HepG2 (cell line): ENCODE data around the gene COBL.

ENCODE experiments used
- CTCF ChIP-seq: sonication (generic); formaldehyde crosslinking; IDR thresholded peaks from 2 replicates; pipeline ENCODE4 v1.5.0; 2020; ENCODE audit warnings: mild to moderate bottlenecking, missing genetic modification reagents, moderate library complexity
- DNMT1 ChIP-seq: sonication (generic); formaldehyde crosslinking; IDR thresholded peaks from 2 replicates; pipeline ENCODE4 v1.5.1; 2020; ENCODE audit warnings: mild to moderate bottlenecking, missing genetic modification reagents
- FOSL1 ChIP-seq: sonication (generic); formaldehyde crosslinking; IDR thresholded peaks from 2 replicates; pipeline ENCODE4 v1.9.0; 2021; ENCODE audit warnings: missing genetic modification reagents, borderline replicate concordance
- FOXP1 ChIP-seq, 2 experiments: fragments of 450-650 bp in 1 of 2; IDR thresholded peaks; 2 replicates each; pipeline ENCODE4 v1.6.1; 2017 to 2018; ENCODE audit warnings: antibody characterized with exemption in 1 of 2
- HNRNPL ChIP-seq: fragments of 200-400 bp; formaldehyde crosslinking; IDR thresholded peaks from 2 replicates; pipeline ENCODE4 v1.6.1; 2017; ENCODE audit warnings: mild to moderate bottlenecking, low read depth, low read length
- IRX3 ChIP-seq: sonication (generic); formaldehyde crosslinking; IDR thresholded peaks from 2 replicates; pipeline ENCODE4 v1.8.1; 2023; ENCODE audit warnings: mild to moderate bottlenecking, low read depth, missing genetic modification reagents, borderline replicate concordance
- MAX ChIP-seq: IDR thresholded peaks from 2 replicates; pipeline ENCODE4 v1.6.1; 2012; ENCODE audit warnings: inconsistent platforms
- MYNN ChIP-seq: sonication (generic); formaldehyde crosslinking; IDR thresholded peaks from 2 replicates; pipeline ENCODE4 v1.4.0; 2020; ENCODE audit warnings: mild to moderate bottlenecking, low read depth, missing genetic modification reagents
- POLR2A ChIP-seq, 2 experiments: IDR thresholded peaks; 2 replicates each; pipeline ENCODE4 v1.6.1; 2011; ENCODE audit warnings: low read depth in 2 of 2, low read length in 2 of 2, mild to moderate bottlenecking in 1 of 2, moderate library complexity in 1 of 2; ENCODE audit not compliant: insufficient read depth in 1 of 2
- ZHX1 ChIP-seq: sonication (generic); formaldehyde crosslinking; IDR thresholded peaks from 2 replicates; pipeline ENCODE4 v1.8.1; 2022; ENCODE audit warnings: low read depth, mild to moderate bottlenecking, missing genetic modification reagents
- ZNF318 ChIP-seq: sonication (generic); formaldehyde crosslinking; IDR thresholded peaks from 2 replicates; pipeline ENCODE4 v1.4.0; 2020; ENCODE audit warnings: mild to moderate bottlenecking, missing genetic modification reagents
- ZNF781 ChIP-seq: sonication (generic); formaldehyde crosslinking; IDR thresholded peaks from 2 replicates; pipeline ENCODE4 v1.5.1; 2020; ENCODE audit warnings: borderline replicate concordance, mild to moderate bottlenecking, missing genetic modification reagents; ENCODE audit errors: not compliant biosample characterization
- ZSCAN29 ChIP-seq: sonication (generic); formaldehyde crosslinking; conservative IDR thresholded peaks from 2 replicates; pipeline ENCODE4 v1.4.0; 2020; ENCODE audit warnings: mild to moderate bottlenecking, missing genetic modification reagents

- no peak for TF ChIP-seq MAX
- no peak for TF ChIP-seq FOXP1 (IDR thresholded peaks at IDR 0.05)
- no peak for TF ChIP-seq FOXP1 (CRISPR knock-in tag; IDR thresholded peaks at IDR 0.05)
- no peak for TF ChIP-seq IRX3 (CRISPR knock-in tag)
- TF ChIP-seq ZSCAN29 = no peak
- TF ChIP-seq HNRNPL = no peak
- TF ChIP-seq ZNF318 (CRISPR knock-in tag) = no peak
- no peak for TF ChIP-seq ZHX1 (CRISPR knock-in tag)
- no peak for TF ChIP-seq DNMT1
- no peak for TF ChIP-seq CTCF (CRISPR knock-in tag)
- no peak for TF ChIP-seq POLR2A (IDR thresholded peaks at IDR 0.05; ENCODE audit: insufficient read depth in 1 of 2, low read depth in 2 of 2, low read length in 2 of 2)
- TF ChIP-seq ZNF781 (CRISPR knock-in tag) = no peak
- no peak for TF ChIP-seq MYNN
- TF ChIP-seq FOSL1 (CRISPR knock-in tag) = no peak
These were observed 298.8 kb downstream of the COBL start for GRCh38 chr7:51017576-51018535.
